ENCODE data around the gene ISL2. TPM values are rescaled to one million over a fixed set of nuclear protein-coding genes. Genes with fewer than 3 reads are reported as not detected.

The ISL2 gene
- total RNA-seq, 1 donor from 2014 or later = 0.38 TPM

- H3K9me3 Mint-ChIP-seq (ENCODE audit: low read depth) = no peaks in the 10 kb centered on the region
- TF ChIP-seq CTCF (IDR thresholded peaks at IDR 0.05; ENCODE audit: unreplicated experiment) = no peak
- H3K4me1 Mint-ChIP-seq (ENCODE audit: low read depth) = peaks cover 12% of the 10 kb centered on the region
- peaks cover 85% of the 10 kb centered on the region for H3K27me3 Mint-ChIP-seq
- no peak overlapping the region for H3K27ac Mint-ChIP-seq
- no peak overlapping the region for H3K4me3 Mint-ChIP-seq (ENCODE audit: low read depth)
- DNase-seq (ENCODE audit: low spot score, unreplicated experiment) = no peak
- H3K36me3 Mint-ChIP-seq (ENCODE audit: insufficient read depth) = peaks cover 4% of the 10 kb centered on the region
Observed at GRCh38 chr15:76344893-76345582, 8.5 kb downstream of the ISL2 start.

GRCh38 chr15:76345583-76345879, 9.0 kb downstream of the ISL2 start:
- no peak for TF ChIP-seq CTCF (IDR thresholded peaks at IDR 0.05; ENCODE audit: unreplicated experiment)
- Mint-ChIP-seq H3K4me3 (ENCODE audit: low read depth) (peak overlapping the region; percentile 14), H3K4me1 (ENCODE audit: low read depth) (peaks cover 10% of the 10 kb centered on the region), H3K27me3 (peaks cover 85% of the 10 kb centered on the region), H3K27ac (no peak overlapping the region), H3K36me3 (ENCODE audit: insufficient read depth) (peaks cover 6% of the 10 kb centered on the region), H3K9me3 (ENCODE audit: low read depth) (no peaks in the 10 kb centered on the region)
- DNase-seq (ENCODE audit: low spot score, unreplicated experiment) = no peak

- TF ChIP-seq CTCF (IDR thresholded peaks at IDR 0.05; ENCODE audit: unreplicated experiment) = no peak
- Mint-ChIP-seq H3K4me3 (ENCODE audit: low read depth) (peak overlapping the region; percentile 14), H3K9me3 (ENCODE audit: low read depth) (no peaks in the 10 kb centered on the region), H3K27me3 (peaks cover 85% of the 10 kb centered on the region), H3K4me1 (ENCODE audit: low read depth) (peaks cover 8% of the 10 kb centered on the region), H3K36me3 (ENCODE audit: insufficient read depth) (peaks cover 6% of the 10 kb centered on the region), H3K27ac (no peak overlapping the region)
- DNase-seq (ENCODE audit: low spot score, unreplicated experiment) = no peak
Observed at GRCh38 chr15:76345880-76346668, 9.5 kb downstream of the ISL2 start.

- H3K4me3 Mint-ChIP-seq (ENCODE audit: low read depth) = peak overlapping the region; percentile 44
Observed at GRCh38 chr15:76346669-76347481, 10.3 kb downstream of the ISL2 start.

More at GRCh38 chr15:76346669-76347481, 10.3 kb downstream of the ISL2 start:
- peak; percentile 28 for DNase-seq (ENCODE audit: low spot score, unreplicated experiment)
- H3K36me3 Mint-ChIP-seq (ENCODE audit: insufficient read depth) = peaks cover 6% of the 10 kb centered on the region
- peaks cover 83% of the 10 kb centered on the region for H3K27me3 Mint-ChIP-seq
- no peak overlapping the region for H3K27ac Mint-ChIP-seq
- H3K4me1 Mint-ChIP-seq (ENCODE audit: low read depth) = peaks cover 8% of the 10 kb centered on the region
- TF ChIP-seq CTCF (IDR thresholded peaks at IDR 0.05; ENCODE audit: unreplicated experiment) = no peak
- H3K9me3 Mint-ChIP-seq (ENCODE audit: low read depth) = no peaks in the 10 kb centered on the region
